Eye (tissue), 1 donor: ENCODE measurements around the gene HCAR2.
"Not testable (repeated sequence)": the region's sequence is repeated elsewhere in the genome, so short reads cannot be mapped to it uniquely, and the experiment has no call there.

Experiments used
- DNase-seq: peaks from one replicate; pipeline ENCODE4 v3.0.0-alpha.2; 2015

The HCAR2 gene

GRCh38 chr12:122715211-122715610 is 12.1 kb upstream of the HCAR2 start:
- DNase-seq: not testable (repeated sequence)

- DNase-seq: not testable (repeated sequence)
Measured at GRCh38 chr12:122713491-122714188, 10.5 kb upstream of the HCAR2 start.

- DNase-seq: not testable (repeated sequence)
Measured at GRCh38 chr12:122711266-122711665, 8.1 kb upstream of the HCAR2 start.

GRCh38 chr12:122710341-122710740 is 7.2 kb upstream of the HCAR2 start:
- DNase-seq: not testable (repeated sequence)

- DNase-seq: not testable (repeated sequence)
Measured at GRCh38 chr12:122709287-122709686, 6.1 kb upstream of the HCAR2 start.

GRCh38 chr12:122703841-122704240 is 684 bp upstream of the HCAR2 start:
- not testable (repeated sequence) for DNase-seq

- not testable (repeated sequence) for DNase-seq
Measured at GRCh38 chr12:122701481-122701880, 1.7 kb downstream of the HCAR2 start.

GRCh38 chr12:122700038-122700710 is 3.0 kb downstream of the HCAR2 start:
- DNase-seq: not testable (repeated sequence)

GRCh38 chr12:122696922-122697321 is 6.2 kb downstream of the HCAR2 start:
- not testable (repeated sequence) for DNase-seq

GRCh38 chr12:122691566-122691965 is 11.6 kb downstream of the HCAR2 start:
- DNase-seq: no peak

- DNase-seq: no peak
Measured at GRCh38 chr12:122688291-122688690, 14.9 kb downstream of the HCAR2 start.

- DNase-seq: no peak
Measured at GRCh38 chr12:122687086-122687485, 16.1 kb downstream of the HCAR2 start.

GRCh38 chr12:122686538-122686937 is 16.6 kb downstream of the HCAR2 start:
- DNase-seq: no peak

- no peak for DNase-seq
Measured at GRCh38 chr12:122684297-122684813, 18.8 kb downstream of the HCAR2 start.

- no peak for DNase-seq
Measured at GRCh38 chr12:122681814-122682213, 21.3 kb downstream of the HCAR2 start.

GRCh38 chr12:122680989-122681388 is 22.2 kb downstream of the HCAR2 start:
- DNase-seq: not testable (repeated sequence)

- DNase-seq: not testable (repeated sequence)
Measured at GRCh38 chr12:122676781-122677180, 26.4 kb downstream of the HCAR2 start.

- DNase-seq: not testable (repeated sequence)
Measured at GRCh38 chr12:122676015-122676414, 27.1 kb downstream of the HCAR2 start.

- no peak for DNase-seq
Measured at GRCh38 chr12:122672515-122672914, 30.6 kb downstream of the HCAR2 start.

GRCh38 chr12:122669397-122670070 is 33.6 kb downstream of the HCAR2 start:
- DNase-seq: no peak

- no peak for DNase-seq
Measured at GRCh38 chr12:122668268-122668667, 34.9 kb downstream of the HCAR2 start.

- DNase-seq: no peak
Measured at GRCh38 chr12:122665759-122666158, 37.4 kb downstream of the HCAR2 start.

- DNase-seq: no peak
Measured at GRCh38 chr12:122665349-122665748, 37.8 kb downstream of the HCAR2 start.

GRCh38 chr12:122661938-122662337 is 41.2 kb downstream of the HCAR2 start:
- no peak for DNase-seq
